GM20431 (cell line): Measurements from ENCODE around the gene VPS45.

Experiments used
- in situ Hi-C: fragments of 300-500 bp; cut with MseI, MboI; formaldehyde crosslinking; loops from one replicate; pipeline ENCODE4 v1.15.0; 2020; ENCODE audit warnings: low sequenced_read_pairs; ENCODE audit not compliant: unreplicated experiment

VPS45 gene

DNA sequence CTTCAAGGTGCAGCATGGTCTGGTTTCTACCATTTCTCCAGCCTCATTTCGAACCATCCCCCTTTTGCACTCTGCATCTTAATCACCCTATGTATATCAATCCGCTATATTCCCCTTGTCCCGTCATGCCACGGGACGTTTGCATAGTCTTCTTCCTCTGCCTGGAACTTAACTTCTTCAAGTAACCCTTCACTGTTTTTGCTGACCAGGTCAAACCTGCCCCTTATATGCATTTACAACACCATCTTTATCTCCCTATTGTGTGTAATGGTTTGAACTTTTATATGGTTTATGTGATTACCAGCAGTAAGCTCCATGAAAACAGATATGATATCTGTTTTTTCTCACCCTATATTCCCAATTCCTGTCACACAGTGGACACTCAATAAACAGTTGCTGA lies 2.3 kb downstream of the VPS45 start:
- in situ Hi-C loops, result loop anchor here (10.0 kb wide), 1 partner anchor 95 kb away; no protein-coding TSS in a partner anchor

DNA sequence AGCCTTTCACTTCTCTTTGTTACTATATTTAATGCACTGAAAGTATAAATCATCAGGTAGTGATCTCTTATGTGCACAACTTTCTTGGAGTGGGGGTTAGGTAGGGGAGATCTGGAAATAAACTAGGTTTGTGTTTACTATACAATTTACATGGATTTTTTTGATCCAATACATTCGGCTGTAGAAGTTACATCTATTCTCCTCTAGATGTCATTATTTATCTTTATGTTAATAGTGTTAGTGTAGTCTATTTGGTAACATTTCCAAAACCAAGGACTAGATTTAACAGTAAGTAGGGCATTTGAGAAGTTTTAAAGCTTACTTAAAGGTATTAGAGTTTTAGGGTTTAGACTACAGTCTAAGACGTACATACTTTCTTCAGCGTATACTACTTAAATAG lies 5.4 kb downstream of the VPS45 start:
- in situ Hi-C loops, result loop anchor here (10.0 kb wide), 1 partner anchor 92 kb away; no protein-coding TSS in a partner anchor

DNA sequence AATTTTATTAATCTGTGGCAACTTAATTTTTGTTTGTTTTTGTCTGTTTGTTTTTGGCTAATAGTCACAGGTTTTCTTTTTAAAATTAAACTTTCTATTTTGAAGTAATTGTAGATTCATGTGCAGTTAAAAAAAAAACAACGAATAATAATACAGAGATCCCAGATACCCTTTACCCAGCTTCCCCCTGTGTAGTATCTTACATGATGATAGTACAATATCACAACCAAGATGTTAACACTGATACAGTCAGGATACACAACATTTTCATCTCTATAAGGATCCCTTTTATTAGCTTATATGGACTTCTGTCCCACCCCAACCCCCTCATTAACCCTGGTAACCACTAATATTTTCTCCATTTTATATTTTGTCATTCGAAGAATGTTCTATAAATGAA lies 5.9 kb downstream of the VPS45 start:
- in situ Hi-C loops, result loop anchor here (10.0 kb wide), 1 partner anchor 91 kb away; no protein-coding TSS in a partner anchor

DNA sequence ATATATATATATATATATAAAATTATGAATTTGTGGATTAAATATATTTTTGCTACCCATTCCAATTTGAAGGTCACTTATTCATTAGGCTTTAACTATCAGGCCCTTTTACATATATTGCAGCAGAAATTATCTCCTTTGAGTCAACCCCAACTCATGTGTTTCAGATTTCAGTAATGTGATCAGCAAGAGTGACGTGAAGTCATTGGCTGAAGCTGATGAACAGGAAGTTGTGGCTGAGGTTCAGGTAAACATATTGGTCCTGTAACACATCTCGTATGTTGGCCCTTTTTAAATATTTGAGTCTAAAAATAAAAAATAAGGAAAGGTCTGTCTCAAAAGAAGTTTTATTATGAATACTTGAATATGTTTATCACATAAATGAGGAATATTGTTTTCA lies 8.5 kb downstream of the VPS45 start:
- in situ Hi-C loops, result loop anchor here (10.0 kb wide), 1 partner anchor 89 kb away; no protein-coding TSS in a partner anchor

DNA sequence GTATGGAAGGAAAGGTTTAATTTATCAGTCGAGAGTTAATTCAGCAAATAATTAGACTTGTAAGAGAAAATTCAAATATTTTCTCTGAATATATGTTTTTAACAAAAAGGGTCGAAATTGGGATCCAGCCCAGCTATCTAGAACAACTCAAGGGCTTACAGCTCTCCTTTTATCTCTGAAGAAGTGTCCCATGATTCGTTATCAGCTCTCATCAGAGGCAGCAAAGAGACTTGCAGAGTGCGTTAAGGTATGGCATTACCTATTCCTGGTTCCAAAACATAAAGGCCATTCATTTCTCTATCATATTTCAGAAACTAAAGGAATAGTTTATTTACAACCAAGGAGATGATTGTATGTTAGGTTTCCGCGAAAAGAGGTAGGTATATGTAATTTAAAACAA lies 9.4 kb downstream of the VPS45 start:
- in situ Hi-C loops, result loop anchor here (10.0 kb wide), 1 partner anchor 88 kb away; no protein-coding TSS in a partner anchor

- in situ Hi-C loops, result no loop called here
Measured at GRCh38 chr1:150080784-150081183, 13.2 kb downstream of the VPS45 start.

GRCh38 chr1:150082494-150082893 lies 14.9 kb downstream of the VPS45 start:
- in situ Hi-C loops, result no loop called here

DNA sequence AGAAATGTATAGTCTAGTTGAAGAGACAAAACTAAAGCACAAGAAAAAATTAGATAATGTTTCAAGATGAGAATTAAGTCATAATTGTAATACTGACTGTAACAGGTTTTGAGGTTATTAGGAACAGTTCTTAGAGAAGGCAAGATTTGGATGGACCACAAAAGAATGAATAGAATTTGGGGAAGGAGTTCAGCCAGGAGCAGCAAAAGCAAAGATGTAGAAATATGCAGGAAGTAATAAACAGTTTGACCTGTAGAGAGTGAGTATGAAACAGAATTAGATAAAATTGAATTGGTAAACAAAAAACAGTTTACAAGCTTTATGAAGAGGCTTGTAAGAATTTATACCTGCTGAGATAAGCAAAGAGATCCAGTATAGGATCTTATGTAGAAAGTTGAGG lies 16.3 kb downstream of the VPS45 start:
- in situ Hi-C loops, result no loop called here

- in situ Hi-C loops, result no loop called here
Measured at GRCh38 chr1:150085406-150085805, 17.8 kb downstream of the VPS45 start.

- in situ Hi-C loops, result no loop called here
Measured at GRCh38 chr1:150087415-150087814, 19.8 kb downstream of the VPS45 start.

- in situ Hi-C loops, result no loop called here
Measured at GRCh38 chr1:150089846-150090520, 22.4 kb downstream of the VPS45 start.

DNA sequence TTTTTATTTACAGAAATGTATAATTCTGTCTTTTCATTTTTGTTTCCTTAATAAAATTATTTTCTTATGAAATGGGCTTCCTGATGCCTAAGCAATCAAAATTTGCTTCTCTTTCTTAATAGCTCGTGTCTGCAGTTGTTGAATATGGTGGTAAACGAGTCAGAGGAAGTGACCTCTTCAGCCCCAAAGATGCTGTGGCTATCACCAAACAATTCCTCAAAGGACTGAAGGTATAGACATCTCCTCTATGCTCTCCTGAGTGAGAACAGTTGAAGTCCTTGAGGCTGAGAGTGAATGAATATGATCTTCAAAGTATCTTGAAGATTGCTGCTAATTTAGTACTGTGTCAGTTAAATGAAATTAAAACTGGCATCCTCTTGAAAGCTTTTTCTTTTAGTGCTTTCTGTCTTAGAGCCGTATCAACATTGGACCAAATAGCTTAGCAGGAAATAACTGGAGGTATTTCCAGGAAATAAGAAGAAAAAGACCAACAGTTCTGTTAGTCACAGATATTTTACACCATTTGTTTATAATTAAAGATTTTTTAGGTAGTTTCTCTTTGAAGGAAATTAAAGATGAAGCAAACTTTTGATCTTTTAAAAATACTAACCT lies 24.7 kb downstream of the VPS45 start:
- in situ Hi-C loops, result no loop called here

DNA sequence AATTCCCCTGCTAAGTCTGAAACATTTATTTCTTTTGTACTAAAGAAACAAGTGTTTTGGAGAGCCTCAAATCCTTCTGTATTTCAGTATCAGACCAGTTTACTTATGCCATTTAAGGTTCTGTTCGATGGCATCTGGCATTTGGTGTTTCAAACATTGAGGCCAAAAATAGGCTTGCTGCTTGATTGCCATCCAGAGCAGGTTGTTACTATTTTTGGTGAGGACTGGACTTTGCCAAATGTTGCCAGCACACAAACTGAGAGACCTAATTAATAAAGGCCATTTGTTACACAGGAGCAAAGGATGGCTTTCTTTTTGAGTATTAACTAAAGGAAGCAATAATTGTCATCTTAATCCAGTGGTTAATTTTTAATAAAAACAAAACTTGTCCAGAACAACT lies 26.2 kb downstream of the VPS45 start:
- in situ Hi-C loops, result no loop called here

DNA sequence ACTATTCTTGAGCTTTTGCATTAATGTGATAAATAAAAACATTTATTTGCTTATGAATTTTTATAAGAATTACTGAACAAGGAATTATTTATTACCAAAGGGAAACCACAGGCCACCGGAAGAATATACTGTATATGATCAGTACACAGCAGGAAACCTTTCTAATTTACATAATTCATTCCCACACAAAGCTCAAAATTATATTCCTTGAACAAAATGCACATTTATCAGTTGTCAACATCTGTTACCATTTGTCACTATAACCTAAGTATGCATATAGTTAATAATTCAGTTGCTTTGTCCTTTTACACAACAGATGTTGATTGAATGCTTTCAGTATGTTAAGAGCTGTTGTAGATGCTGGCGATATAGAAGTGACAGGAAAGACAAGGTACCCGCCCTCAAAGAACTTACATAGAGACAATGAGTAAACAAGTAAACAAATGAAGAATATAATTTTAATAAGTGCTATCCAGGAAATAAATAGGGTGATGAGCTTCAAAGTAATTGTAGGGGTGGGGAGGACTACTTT lies 27.2 kb downstream of the VPS45 start:
- in situ Hi-C loops, result no loop called here

DNA sequence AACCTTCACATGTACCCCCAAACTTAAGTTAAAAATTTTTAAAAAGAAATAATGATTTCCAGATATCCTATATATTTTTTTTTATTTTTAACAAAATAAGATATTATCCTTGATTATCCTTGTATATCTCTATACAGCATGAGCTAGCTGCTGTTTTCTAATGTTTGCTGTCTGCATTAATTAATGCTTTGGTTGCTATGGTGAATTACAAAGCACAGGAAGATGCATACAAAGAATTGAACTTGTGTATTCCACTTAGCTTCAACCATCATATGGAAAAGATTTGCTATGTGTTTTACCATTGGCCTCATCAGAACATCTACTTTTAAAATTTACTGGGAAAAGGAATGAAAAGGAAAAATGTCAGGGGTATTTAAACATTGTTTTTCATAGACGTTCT lies 35.4 kb downstream of the VPS45 start:
- in situ Hi-C loops, result no loop called here

GRCh38 chr1:150106341-150106740 lies 38.8 kb downstream of the VPS45 start:
- in situ Hi-C loops, result no loop called here

DNA sequence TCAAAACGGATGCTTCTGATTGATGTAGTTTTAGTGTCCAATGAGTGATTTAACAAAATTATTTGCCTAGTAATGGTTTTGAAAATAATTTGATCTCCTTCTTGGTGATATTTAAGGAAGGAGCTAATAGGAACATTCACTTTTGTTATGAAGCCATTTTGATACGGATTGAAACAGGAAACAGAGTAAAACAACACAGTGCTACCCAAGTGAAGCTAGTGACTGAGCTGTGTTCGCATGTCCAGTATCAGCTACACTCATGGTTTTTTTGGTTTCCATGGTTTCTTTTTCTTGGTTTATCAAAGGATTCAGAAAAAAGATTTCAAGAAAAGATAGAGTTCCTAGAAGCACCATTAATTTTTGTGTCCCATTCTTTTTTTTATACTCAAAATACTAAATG lies 42.0 kb downstream of the VPS45 start:
- in situ Hi-C loops, result no loop called here

DNA sequence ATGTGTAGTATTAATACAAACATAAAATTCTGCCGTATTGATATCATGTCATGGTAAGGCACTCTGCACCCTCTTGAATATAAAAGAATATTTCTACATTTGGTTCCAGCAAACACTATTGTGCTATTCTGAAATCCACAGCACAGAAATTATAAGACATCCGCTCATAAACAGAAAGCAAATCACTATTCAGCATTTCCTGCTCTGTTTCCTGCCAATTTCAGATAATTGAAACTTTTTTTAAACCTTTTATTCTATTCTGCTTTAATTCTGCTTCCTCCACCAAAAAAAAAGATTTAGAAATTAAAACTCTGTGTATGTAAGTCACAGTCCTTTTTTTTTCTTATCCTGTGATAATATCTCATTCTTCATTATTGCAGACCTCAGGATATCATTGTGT lies 42.5 kb downstream of the VPS45 start:
- in situ Hi-C loops, result no loop called here

DNA sequence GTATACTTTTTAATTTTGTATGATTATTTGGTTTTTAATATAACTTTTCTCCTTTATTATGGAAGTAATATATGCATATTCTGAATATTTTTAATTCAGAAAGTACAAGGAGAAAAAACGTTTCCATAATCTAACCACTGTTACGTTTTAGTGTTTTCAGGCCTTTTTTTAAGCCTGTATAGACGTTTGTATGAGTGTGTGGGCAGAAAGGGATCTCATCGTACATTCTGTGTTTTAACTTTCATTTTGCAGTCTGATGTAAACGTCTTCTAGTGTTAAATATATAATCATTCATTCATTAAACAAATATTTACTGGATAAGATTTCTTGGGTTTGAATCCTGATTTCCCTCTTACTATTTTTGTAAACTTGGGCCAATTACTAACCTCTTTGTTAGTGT lies 44.1 kb downstream of the VPS45 start:
- in situ Hi-C loops, result no loop called here

DNA sequence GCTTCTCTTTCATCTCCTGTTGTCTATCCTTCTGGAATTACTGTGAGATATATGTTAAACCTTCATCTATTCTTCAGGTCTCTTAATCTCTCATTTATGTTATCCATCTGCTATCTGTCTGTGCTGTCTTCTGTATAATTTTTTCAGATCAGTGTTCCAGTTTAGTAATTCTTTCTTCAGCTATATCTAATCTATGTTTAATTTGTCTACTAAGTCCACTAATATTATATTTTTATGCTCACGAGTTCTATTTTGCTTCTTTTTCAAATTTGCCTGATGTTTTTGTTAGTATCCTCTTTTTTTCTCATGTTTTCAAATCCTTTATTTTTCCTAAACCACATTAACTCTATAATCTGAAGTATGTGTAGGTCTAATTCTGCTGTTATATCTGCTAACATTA lies 47.5 kb downstream of the VPS45 start:
- in situ Hi-C loops, result no loop called here

DNA sequence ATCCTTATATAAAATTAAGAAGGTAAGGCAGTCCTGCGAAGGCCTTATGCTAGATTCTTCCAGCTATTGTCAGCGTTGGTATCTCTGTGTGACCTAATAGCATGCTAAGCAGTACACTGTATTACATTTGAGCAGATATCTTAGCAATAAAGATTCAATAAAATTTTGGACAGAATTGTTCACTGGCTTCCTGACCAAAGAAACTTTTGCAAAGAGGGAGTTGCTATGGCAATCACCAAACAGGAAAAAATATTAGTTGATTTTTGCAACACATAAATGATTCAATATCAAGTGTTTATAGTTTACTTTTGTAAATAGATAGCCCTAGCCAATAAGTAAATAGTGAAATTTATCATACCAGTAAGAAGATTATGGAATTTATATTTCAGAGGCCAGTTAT lies 51.1 kb downstream of the VPS45 start:
- in situ Hi-C loops, result no loop called here
